Tibial nerve (tissue), 3 donors: ENCODE measurements around the gene PEF1.

Source experiments
- CTCF ChIP-seq, 5 experiments: fragments of 200-600 bp in 3 of 5; fragments of 450-650 bp in 2 of 5; sonication (generic) in 3 of 5; IDR thresholded peaks; one replicate each; pipeline ENCODE4 v1.5.1; 2016 to 2019; ENCODE audit warnings: antibody characterized with exemption in 5 of 5, mild to moderate bottlenecking in 3 of 5, moderate library complexity in 2 of 5
- POLR2A ChIP-seq, 2 donors: fragments of 450-650 bp; IDR thresholded peaks; one replicate each; pipeline ENCODE4 v1.6.1; 2017; ENCODE audit warnings: antibody characterized with exemption in 2 of 2, mild to moderate bottlenecking in 2 of 2, moderate library complexity in 2 of 2

GRCh38 chr1:31615939-31616338 is 28.7 kb downstream of the PEF1 start:
- TF ChIP-seq CTCF (IDR thresholded peaks at IDR 0.05) (no peak), POLR2A (IDR thresholded peaks at IDR 0.05) (no peak)
